ENCODE results near the gene CTXND1.

- no peak for TF ChIP-seq ZNF146 (tag by site-specific recombination; IDR thresholded peaks at IDR 0.05)
- no peak for TF ChIP-seq SP3 (tag by site-specific recombination; IDR thresholded peaks at IDR 0.05)
- TF ChIP-seq ZNF707 (tag by site-specific recombination; IDR thresholded peaks at IDR 0.05) = no peak
- TF ChIP-seq BCL11A (tag by site-specific recombination; IDR thresholded peaks at IDR 0.05; ENCODE audit: low read depth) = no peak
- no peak for TF ChIP-seq ATF2 (tag by site-specific recombination; IDR thresholded peaks at IDR 0.05; ENCODE audit: low read depth)
- TF ChIP-seq ZNF175 (tag by site-specific recombination; IDR thresholded peaks at IDR 0.05) = no peak
- no peak for TF ChIP-seq CTCF (tag by site-specific recombination; IDR thresholded peaks at IDR 0.05)
- no peak for TF ChIP-seq SETDB1 (IDR thresholded peaks at IDR 0.05; ENCODE audit: insufficient read length, low read length)
- TF ChIP-seq PATZ1 (tag by site-specific recombination; IDR thresholded peaks at IDR 0.05) = no peak
- TF ChIP-seq KLF16 (tag by site-specific recombination; IDR thresholded peaks at IDR 0.05) = no peak
- TF ChIP-seq ZNF645 (tag by site-specific recombination; IDR thresholded peaks at IDR 0.05) = no peak
Measured at GRCh38 chr15:80167936-80168335, 84.1 kb downstream of the CTXND1 start.

All from HEK293 (cell line).